Suppressor macrophage treated with lipopolysaccharide for 4 hours (primary cell): ENCODE measurements around the gene NOX3.
"Not testable (repeated sequence)": the region's sequence is repeated elsewhere in the genome, so short reads cannot be mapped to it uniquely, and the experiment has no call there.

ENCODE experiments used
- DNase-seq: peaks from one replicate; pipeline ENCODE4 v3.0.0-alpha.2; 2020

Gene NOX3

GRCh38 chr6:155362968-155363632, 92.5 kb downstream of the NOX3 start:
- DNase-seq, result not testable (repeated sequence)

- no peak for DNase-seq
Observed at GRCh38 chr6:155354167-155354566, 101.5 kb downstream of the NOX3 start.

GRCh38 chr6:155352811-155353210, 102.8 kb downstream of the NOX3 start:
- DNase-seq, result no peak

- DNase-seq, result no peak
Observed at GRCh38 chr6:155352130-155352420, 103.6 kb downstream of the NOX3 start.

GRCh38 chr6:155351273-155352129, 104.1 kb downstream of the NOX3 start:
- no peak for DNase-seq

GRCh38 chr6:155349956-155350355, 105.7 kb downstream of the NOX3 start:
- no peak for DNase-seq

- DNase-seq, result no peak
Observed at GRCh38 chr6:155349129-155349528, 106.5 kb downstream of the NOX3 start.

- no peak for DNase-seq
Observed at GRCh38 chr6:155347800-155348199, 107.8 kb downstream of the NOX3 start.

GRCh38 chr6:155346957-155347356, 108.7 kb downstream of the NOX3 start:
- no peak for DNase-seq
